Jurkat, Clone E6-1 (cell line): ENCODE results near the gene GUK1. TPM values are rescaled to one million over a fixed set of nuclear protein-coding genes. Genes with fewer than 3 reads are reported as not detected.
A peak's percentile ranks its signal among the peaks of the same experiment; 100 is the strongest.

Experiments
- DNase-seq: peaks from one replicate; pipeline ENCODE4 v3.0.0-alpha.2; 2011; ENCODE audit warnings: low read depth, low spot score
- H3K4me3 ChIP-seq: 2 replicates; pipeline ENCODE4 v1.5.1; 2011; ENCODE audit warnings: mild to moderate bottlenecking, low read length, control low read depth, moderate library complexity
- polyA plus RNA-seq: library from polyadenylated mRNA; unstranded; fragments of >200 nt; gene quantifications from one replicate; pipeline ENCODE4 v1.2.1, GENCODE V29; 2012; ENCODE audit warnings: missing spikeins; ENCODE audit not compliant: insufficient read length, insufficient read depth

Gene GUK1
- polyA plus RNA-seq: 332 TPM

DNA sequence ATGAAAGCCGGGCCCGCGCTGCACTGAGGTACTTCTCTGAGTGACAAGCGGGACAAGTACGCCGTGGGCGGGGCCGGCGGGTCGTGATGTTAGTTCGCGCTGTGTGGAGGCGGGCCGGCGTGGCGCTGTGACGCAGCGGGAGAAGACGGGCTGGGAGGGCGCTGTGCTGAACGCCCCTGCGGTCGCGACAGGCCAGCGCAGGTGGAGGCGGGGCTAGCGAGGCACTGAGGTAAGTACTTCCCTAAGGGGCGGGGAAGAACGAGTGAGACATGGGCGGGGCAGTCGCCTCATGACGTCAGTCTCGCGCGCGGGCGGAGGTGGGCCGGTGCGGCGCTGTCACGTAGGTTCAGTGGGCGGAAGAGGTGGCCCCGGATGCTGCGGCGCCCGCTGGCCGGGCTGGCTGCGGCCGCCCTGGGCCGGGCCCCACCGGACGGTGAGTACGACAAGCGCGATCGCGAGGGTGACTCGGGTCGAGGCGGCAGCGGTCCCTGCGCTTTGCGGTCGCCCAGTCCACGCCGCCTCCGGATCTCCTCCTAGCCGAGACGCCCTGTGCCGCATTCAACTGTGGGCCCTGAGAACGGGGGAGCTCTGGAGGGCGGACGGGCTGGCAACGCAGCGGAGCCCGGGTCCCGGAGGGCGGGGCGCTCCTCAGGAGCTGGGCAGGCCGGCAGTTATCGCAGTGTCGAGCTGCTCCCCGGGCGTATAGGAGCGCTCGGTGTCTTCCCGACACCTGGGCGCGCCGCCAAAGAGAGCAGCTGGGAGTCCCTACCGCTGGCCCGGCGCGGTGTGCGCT lies at the start of gene GUK1:
Gene GUK1 (plus strand): TSS at position 349 of the 793 bp plus-strand sequence. CDS start 24 bp downstream, at position 373.
- H3K4me3 ChIP-seq: peak within 1 kb of the TSS; percentile 86
- DNase-seq: peak; percentile 99

DNA sequence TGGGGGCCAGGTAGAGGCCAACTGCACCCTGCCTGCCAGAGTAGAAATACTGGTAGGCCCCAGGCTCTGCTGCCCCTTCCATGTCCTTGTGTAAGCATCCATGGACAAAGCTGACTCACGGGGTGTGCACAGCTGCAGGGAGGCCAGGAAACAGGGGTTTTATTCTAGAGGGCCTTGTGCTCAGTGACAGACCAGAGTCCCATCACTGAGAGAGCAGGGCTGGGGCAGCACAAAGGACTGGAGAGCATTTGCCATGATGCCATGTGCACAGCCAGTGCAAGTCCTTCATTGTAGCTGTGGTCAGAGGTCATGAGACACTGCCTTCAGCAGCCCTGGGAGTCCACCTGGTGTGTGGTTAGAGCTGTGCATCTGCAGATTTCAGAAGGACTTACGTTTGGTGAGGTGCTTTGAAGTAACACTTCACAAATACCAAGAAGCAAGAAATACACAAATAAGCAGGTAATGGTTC lies 49.4 kb upstream of the GUK1 start:
- no peak overlapping the region for H3K4me3 ChIP-seq
- no peak for DNase-seq

DNA sequence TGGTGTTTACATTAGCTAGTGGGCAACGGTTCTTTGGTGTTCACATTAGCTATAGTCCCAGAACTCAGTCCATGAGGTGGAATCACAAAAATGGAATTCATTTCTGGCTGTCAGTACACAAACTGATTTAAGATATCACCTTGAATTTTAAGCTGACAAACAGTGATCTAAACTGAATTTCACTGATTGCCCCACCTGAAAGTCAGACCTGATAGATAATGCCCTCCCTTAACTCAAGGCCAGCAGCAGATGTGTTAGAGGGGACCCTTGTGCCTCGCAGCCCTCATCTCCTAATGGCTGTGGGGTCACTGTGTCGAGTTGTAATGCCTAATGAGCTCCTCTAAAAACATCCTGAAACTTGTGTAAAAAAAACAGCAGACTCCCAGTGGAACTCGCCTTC lies 49.0 kb upstream of the GUK1 start:
- DNase-seq: no peak
- no peak overlapping the region for H3K4me3 ChIP-seq

- no peak overlapping the region for H3K4me3 ChIP-seq
- no peak for DNase-seq
Measured at GRCh38 chr1:228092342-228093049, 47.6 kb upstream of the GUK1 start.

DNA sequence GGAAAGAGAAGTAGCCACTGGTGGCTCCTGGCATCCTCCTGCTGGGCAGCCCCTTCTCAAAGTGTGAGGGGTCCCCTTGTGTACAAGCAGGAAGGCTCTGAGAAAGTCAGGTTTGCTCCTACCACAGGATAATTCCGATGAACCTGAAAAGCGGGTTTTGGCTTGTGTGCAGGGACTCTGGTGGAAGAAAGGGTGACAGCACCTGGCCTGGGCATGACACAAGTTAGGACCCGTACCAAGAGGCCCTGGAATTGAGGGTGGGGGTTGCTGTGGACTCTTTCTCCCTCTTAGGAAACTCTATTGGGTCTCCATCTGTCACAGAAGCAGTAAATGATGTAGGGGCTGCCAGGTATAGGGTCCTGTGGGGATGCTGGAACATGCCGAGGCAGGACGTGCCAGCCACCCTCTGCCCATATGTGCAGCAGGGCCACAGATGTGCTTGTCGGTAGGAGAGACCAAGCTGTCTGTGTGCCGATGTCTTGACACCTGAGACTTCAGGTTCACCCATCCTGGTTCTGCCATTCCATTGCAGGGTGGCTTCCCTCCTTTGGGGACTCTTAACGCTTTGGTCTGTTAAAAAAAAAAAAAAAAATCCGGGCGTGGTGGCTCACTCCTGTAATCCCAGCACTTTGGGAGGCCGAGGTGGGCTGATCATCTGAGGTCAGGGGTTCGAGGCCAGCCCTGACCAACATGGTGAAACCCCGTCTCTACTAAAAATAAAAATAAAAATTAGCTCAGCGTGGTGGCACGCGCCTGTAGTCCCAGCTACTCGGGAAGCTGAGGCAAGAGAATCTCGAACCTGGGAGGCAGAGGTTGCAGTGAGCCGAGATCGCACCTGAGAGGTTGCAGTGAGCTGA lies 46.8 kb upstream of the GUK1 start:
- no peak overlapping the region for H3K4me3 ChIP-seq
- DNase-seq: no peak

- no peak for DNase-seq
- no peak overlapping the region for H3K4me3 ChIP-seq
Measured at GRCh38 chr1:228094432-228095016, 45.6 kb upstream of the GUK1 start.

DNA sequence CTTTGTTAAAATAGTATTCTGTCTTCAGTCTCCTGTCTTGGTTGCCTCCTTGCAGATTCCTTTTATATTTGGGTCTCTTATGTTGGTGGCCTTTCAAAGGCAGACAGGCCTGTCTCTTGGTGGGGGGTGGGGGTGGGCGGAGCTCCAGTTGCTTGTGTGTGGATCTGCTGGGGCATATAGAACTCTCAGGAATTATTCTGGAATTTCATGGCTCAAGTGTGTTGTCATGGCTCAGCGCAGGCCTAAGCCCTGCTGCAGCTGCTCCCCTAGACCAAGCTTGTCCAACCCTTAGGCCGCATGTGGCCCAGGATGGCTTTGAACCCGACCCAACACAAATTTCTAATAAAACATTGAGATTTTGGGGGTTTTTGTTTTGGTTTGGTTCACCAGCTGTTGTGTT lies 44.9 kb upstream of the GUK1 start:
- H3K4me3 ChIP-seq: no peak overlapping the region
- no peak for DNase-seq

DNA sequence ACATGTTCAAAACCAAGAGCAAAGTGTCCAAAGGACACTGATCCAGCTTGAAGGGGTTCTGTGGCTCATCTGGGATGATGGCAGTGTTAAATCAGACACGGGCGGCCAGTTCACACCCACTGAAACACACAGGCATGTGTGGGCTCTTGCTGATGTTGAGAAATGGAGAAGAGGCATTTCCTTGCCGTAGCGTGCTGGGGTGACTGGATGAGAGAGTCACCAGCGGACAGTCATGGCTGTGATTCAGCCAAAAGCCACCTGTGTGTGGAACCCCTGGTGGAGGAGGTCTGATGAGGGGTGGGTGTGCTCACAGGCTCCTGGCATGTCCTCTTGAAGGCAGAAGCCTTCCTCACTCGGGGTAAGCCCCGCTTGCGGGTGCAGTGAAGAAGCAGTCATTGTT lies 44.1 kb upstream of the GUK1 start:
- H3K4me3 ChIP-seq: no peak overlapping the region
- DNase-seq: no peak

- no peak for DNase-seq
- H3K4me3 ChIP-seq: no peak overlapping the region
Measured at GRCh38 chr1:228096416-228097332, 43.4 kb upstream of the GUK1 start.

DNA sequence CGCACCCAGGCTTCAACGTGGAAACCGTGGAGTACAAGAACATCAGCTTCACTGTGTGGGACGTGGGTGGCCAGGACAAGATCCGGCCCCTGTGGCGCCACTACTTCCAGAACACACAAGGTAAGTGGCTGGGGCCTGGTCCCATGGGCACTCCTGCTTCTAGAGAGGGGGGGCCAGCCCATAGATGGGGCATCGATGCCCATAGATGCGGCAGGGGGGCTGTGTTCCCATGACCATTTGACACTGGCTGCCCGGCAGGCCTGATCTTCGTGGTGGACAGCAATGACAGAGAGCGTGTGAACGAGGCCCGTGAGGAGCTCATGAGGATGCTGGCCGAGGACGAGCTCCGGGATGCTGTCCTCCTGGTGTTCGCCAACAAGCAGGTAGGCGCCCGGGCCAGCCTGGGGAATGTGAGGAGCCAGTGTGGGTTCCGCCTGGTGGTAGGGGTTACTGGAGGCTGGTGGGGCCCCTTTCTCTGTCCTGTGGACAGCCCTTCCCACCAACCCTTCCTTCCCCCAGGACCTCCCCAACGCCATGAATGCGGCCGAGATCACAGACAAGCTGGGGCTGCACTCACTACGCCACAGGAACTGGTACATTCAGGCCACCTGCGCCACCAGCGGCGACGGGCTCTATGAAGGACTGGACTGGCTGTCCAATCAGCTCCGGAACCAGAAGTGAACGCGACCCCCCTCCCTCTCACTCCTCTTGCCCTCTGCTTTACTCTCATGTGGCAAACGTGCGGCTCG lies 42.6 kb upstream of the GUK1 start:
- no peak overlapping the region for H3K4me3 ChIP-seq
- no peak for DNase-seq

DNA sequence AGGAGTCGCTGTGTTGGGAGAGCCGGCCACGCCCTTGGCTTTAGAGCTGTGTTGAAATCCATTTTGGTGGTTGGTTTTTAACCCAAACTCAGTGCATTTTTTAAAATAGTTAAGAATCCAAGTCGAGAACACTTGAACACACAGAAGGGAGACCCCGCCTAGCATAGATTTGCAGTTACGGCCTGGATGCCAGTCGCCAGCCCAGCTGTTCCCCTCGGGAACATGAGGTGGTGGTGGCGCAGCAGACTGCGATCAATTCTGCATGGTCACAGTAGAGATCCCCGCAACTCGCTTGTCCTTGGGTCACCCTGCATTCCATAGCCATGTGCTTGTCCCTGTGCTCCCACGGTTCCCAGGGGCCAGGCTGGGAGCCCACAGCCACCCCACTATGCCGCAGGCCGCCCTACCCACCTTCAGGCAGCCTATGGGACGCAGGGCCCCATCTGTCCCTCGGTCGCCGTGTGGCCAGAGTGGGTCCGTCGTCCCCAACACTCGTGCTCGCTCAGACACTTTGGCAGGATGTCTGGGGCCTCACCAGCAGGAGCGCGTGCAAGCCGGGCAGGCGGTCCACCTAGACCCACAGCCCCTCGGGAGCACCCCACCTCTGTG lies 41.7 kb upstream of the GUK1 start:
- no peak for DNase-seq
- no peak overlapping the region for H3K4me3 ChIP-seq

GRCh38 chr1:228099331-228099732 lies 40.7 kb upstream of the GUK1 start:
- DNase-seq: no peak
- H3K4me3 ChIP-seq: no peak overlapping the region

GRCh38 chr1:228100822-228101613 lies 39.1 kb upstream of the GUK1 start:
- DNase-seq: no peak
- H3K4me3 ChIP-seq: peak overlapping the region; percentile 77; the same call in 1 of the 2 replicates

GRCh38 chr1:228101614-228101993 lies 38.5 kb upstream of the GUK1 start:
- DNase-seq: no peak
- peak overlapping the region; percentile 77 for H3K4me3 ChIP-seq

GRCh38 chr1:228101994-228102790 lies 37.9 kb upstream of the GUK1 start:
- DNase-seq: no peak
- H3K4me3 ChIP-seq: peak overlapping the region; percentile 77
